ENCODE measurements around the gene CDH4.

Gene CDH4

GRCh38 chr20:61603715-61604114 lies 351.7 kb downstream of the CDH4 start:
- no peak for DNase-seq (ENCODE audit: low spot score)

- DNase-seq (ENCODE audit: low spot score) = no peak
Measured at GRCh38 chr20:61604549-61604948, 352.5 kb downstream of the CDH4 start.

GRCh38 chr20:61605283-61605682 lies 353.2 kb downstream of the CDH4 start:
- DNase-seq (ENCODE audit: low spot score) = no peak

- DNase-seq (ENCODE audit: low spot score) = no peak
Measured at GRCh38 chr20:61605862-61606557, 353.9 kb downstream of the CDH4 start.

- DNase-seq (ENCODE audit: low spot score) = no peak
Measured at GRCh38 chr20:61608275-61609085, 356.4 kb downstream of the CDH4 start.

GRCh38 chr20:61609461-61609860 lies 357.4 kb downstream of the CDH4 start:
- no peak for DNase-seq (ENCODE audit: low spot score)

- no peak for DNase-seq (ENCODE audit: low spot score)
Measured at GRCh38 chr20:61611401-61612180, 359.5 kb downstream of the CDH4 start.

- DNase-seq (ENCODE audit: low spot score) = no peak
Measured at GRCh38 chr20:61613917-61614705, 362.1 kb downstream of the CDH4 start.

- DNase-seq (ENCODE audit: low spot score) = no peak
Measured at GRCh38 chr20:61614706-61615100, 362.6 kb downstream of the CDH4 start.

GRCh38 chr20:61615806-61616205 lies 363.7 kb downstream of the CDH4 start:
- no peak for DNase-seq (ENCODE audit: low spot score)

- DNase-seq (ENCODE audit: low spot score) = no peak
Measured at GRCh38 chr20:61619751-61620150, 367.7 kb downstream of the CDH4 start.

GRCh38 chr20:61620174-61620573 lies 368.1 kb downstream of the CDH4 start:
- no peak for DNase-seq (ENCODE audit: low spot score)

GRCh38 chr20:61621035-61621730 lies 369.1 kb downstream of the CDH4 start:
- DNase-seq (ENCODE audit: low spot score) = no peak

GRCh38 chr20:61621852-61622251 lies 369.8 kb downstream of the CDH4 start:
- DNase-seq (ENCODE audit: low spot score) = no peak

- no peak for DNase-seq (ENCODE audit: low spot score)
Measured at GRCh38 chr20:61623451-61623850, 371.4 kb downstream of the CDH4 start.

GRCh38 chr20:61625246-61625645 lies 373.2 kb downstream of the CDH4 start:
- DNase-seq (ENCODE audit: low spot score) = no peak

- DNase-seq (ENCODE audit: low spot score) = no peak
Measured at GRCh38 chr20:61626412-61626811, 374.4 kb downstream of the CDH4 start.

GRCh38 chr20:61627791-61628415 lies 375.8 kb downstream of the CDH4 start:
- DNase-seq (ENCODE audit: low spot score) = no peak

- DNase-seq (ENCODE audit: low spot score) = no peak
Measured at GRCh38 chr20:61628480-61628879, 376.4 kb downstream of the CDH4 start.

GRCh38 chr20:61628901-61629601 lies 377.0 kb downstream of the CDH4 start:
- no peak for DNase-seq (ENCODE audit: low spot score)
